Fibroblast of villous mesenchyme (primary cell): ENCODE data around the gene ST3GAL6. TPM values are rescaled to one million over a fixed set of nuclear protein-coding genes. Genes with fewer than 3 reads are reported as not detected.

ENCODE experiments used
- DNase-seq: peaks from one replicate; pipeline ENCODE4 v3.0.0-alpha.2; 2010; ENCODE audit warnings: low read depth
- H3K4me3 ChIP-seq: 2 replicates; pipeline ENCODE4 v1.5.1; 2011; ENCODE audit warnings: low read depth, mild to moderate bottlenecking, low read length
- CTCF ChIP-seq: IDR thresholded peaks from 2 replicates; pipeline ENCODE4 v1.5.1; 2012; ENCODE audit warnings: low read depth, mild to moderate bottlenecking, low read length; ENCODE audit not compliant: insufficient read depth
- total RNA-seq: library from RNA; depleted of rRNA; stranded (reverse); fragments of >200 nt; gene quantifications from 2 replicates; pipeline ENCODE4 v1.2.3, GENCODE V29; 2012

ST3GAL6 gene
- total RNA-seq, 1 donor = 3.9 TPM

GRCh38 chr3:98735761-98736269 lies 27.3 kb upstream of the ST3GAL6 start:
- no peak for TF ChIP-seq CTCF
- H3K4me3 ChIP-seq = no peak overlapping the region
- DNase-seq = no peak

DNA sequence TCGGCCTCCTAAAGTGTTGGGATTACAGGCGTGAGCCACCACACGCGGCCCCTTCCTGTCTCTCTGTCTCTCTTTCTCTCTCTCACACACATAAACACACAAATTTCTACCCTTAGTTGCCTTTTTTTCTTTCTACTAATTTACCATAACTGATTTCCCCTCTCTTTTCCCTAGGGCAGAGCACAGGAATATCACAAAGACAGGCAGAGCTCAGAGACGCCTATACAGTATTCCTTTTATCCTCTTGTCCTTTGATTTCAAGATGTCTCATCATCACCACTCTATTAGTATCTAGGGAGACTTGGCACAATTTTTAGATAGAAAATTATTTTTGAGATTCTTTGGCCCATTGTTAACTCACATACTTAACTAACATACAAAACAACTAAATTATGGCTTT lies 25.8 kb upstream of the ST3GAL6 start:
- no peak for TF ChIP-seq CTCF
- H3K4me3 ChIP-seq = no peak overlapping the region
- DNase-seq = no peak

GRCh38 chr3:98739266-98739665 lies 23.9 kb upstream of the ST3GAL6 start:
- no peak for DNase-seq
- no peak for TF ChIP-seq CTCF
- H3K4me3 ChIP-seq = no peak overlapping the region

DNA sequence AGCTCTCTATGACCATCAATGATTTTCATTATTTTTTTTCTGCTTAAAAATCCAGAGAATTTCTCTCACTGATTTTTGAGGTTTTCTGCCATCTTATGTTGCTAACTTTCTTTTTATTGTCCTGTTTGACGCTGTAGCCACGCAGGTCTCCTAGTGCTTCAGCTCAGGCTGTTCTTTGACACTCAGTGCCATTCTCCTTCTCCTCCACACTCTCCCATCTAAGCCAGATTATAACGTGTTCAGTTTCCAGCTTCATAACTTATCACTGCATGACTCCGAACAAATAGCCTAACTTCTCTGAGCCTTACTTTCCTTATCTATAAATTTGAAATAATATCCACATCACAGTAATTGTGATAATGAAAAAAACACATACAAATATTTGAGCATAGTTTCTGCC lies 22.8 kb upstream of the ST3GAL6 start:
- no peak overlapping the region for H3K4me3 ChIP-seq
- TF ChIP-seq CTCF = no peak
- no peak for DNase-seq

DNA sequence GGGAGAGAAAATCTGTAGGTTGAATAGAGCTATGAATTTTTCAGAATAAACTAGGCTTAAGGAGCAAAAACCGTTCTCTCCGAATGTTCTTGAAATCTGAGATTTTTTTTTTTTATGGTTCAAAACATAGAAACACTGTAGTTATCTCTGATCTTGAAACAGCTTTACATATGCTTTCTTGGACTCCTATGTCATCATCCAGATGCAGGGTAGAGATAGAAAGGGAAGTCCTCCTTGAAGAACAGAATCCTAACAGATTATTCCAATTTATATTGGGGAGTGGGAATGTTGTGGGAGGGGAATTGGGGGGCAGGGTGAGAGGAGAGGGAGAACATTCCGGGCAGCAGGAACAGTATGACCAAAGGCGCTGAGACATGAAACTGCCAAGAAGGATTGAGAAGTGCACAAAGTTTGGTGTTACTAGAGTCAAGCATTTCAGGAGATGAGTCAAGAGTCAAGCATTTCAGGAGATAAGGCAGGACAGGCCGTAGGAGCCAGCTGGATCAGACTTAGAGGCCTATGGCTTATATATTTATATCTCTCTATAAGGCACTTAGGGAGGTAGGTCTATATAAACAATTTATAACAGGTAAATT lies 21.9 kb upstream of the ST3GAL6 start:
- no peak for TF ChIP-seq CTCF
- DNase-seq = peak; percentile 79

DNA sequence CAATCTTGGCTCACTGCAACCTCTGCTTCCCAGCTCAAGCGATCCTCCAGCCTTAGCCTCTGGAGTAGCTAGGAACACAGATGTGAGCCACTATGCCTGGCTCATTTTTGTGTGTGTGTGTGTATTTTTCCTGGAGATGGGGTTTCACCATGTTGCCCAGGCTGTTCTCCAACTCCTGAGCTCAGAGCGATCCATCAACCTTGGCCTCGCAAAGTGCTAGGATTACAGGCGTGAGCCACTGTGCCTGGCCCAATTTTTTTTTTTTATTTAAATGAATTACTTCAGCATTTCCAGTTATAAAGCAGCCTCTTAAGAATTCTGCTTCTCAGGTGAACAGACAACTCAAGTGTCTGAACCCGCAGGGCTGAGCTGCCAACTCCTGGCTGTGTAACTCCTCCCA lies 20.1 kb upstream of the ST3GAL6 start:
- no peak for TF ChIP-seq CTCF
- no peak for DNase-seq
- H3K4me3 ChIP-seq = no peak overlapping the region

More for the DNA sequence above, 21.9 kb upstream of the ST3GAL6 start:
- no peak overlapping the region for H3K4me3 ChIP-seq

- TF ChIP-seq CTCF = no peak
- no peak overlapping the region for H3K4me3 ChIP-seq
- no peak for DNase-seq
Observed at GRCh38 chr3:98744283-98744682, 18.9 kb upstream of the ST3GAL6 start.
